Astrocyte of the spinal cord (primary cell): ENCODE results near the gene NOLC1.

ENCODE experiments used
- DNase-seq: peaks from one replicate; pipeline ENCODE4 v3.0.0; 2011; ENCODE audit warnings: low read depth, low spot score
- H3K4me3 ChIP-seq: 2 replicates; pipeline ENCODE4 v1.5.1; 2011; ENCODE audit warnings: low read depth, mild to moderate bottlenecking, low read length, moderate library complexity
- in situ Hi-C: cut with HindIII; loops from 2 replicates; pipeline ENCODE4 v1.10.0; 2017; ENCODE audit warnings: low sequenced_read_pairs
- TF ChIP-seq, protein P1 (sequence below): IDR thresholded peaks from 2 replicates; pipeline ENCODE4 v1.5.1; 2012; ENCODE audit warnings: low read depth, mild to moderate bottlenecking, low read length, inconsistent platforms

Gene NOLC1

DNA sequence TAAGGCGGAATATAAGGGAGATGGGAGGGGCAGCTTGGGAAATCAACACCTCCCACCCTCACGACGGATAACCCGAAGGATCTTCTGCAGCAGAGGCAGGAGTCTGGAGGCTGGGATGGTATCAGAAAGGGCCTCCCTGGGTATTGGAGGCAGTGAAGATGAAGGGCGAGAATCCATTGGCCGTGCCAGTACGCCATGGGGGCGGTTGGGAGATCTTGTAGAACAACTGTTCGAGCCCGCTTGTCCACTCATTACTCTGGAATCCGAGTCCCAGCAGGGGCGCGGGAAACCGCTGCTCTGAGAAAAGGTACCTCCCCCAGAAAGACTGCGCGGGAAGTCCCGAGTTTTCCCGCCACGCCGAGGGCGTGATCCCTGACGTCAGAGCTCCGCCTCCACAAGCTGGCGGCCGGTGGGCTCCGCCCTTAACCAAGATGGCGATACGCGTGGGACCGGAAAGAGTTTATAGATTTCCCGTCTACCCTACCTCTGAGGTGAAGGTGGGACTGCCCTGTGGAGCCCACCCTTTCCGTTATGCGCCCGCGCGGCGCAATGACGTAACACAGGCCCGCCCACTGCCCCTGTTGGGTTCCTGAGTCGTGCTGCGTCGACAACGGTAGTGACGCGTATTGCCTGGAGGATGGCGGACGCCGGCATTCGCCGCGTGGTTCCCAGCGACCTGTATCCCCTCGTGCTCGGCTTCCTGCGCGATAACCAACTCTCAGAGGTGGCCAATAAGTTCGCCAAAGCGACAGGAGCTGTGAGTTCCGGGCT, at the start of gene NOLC1:
NOLC1 (plus strand) TSS at position 616 of the 771 bp plus-strand sequence; CDS start at position 638, 22 bp downstream.
- in situ Hi-C loops = no loop called here
- peak; percentile 100 for DNase-seq
- peak within 1 kb of the TSS; percentile 99 for H3K4me3 ChIP-seq
- TF ChIP-seq, protein P1, sequence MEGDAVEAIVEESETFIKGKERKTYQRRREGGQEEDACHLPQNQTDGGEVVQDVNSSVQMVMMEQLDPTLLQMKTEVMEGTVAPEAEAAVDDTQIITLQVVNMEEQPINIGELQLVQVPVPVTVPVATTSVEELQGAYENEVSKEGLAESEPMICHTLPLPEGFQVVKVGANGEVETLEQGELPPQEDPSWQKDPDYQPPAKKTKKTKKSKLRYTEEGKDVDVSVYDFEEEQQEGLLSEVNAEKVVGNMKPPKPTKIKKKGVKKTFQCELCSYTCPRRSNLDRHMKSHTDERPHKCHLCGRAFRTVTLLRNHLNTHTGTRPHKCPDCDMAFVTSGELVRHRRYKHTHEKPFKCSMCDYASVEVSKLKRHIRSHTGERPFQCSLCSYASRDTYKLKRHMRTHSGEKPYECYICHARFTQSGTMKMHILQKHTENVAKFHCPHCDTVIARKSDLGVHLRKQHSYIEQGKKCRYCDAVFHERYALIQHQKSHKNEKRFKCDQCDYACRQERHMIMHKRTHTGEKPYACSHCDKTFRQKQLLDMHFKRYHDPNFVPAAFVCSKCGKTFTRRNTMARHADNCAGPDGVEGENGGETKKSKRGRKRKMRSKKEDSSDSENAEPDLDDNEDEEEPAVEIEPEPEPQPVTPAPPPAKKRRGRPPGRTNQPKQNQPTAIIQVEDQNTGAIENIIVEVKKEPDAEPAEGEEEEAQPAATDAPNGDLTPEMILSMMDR = no peak

DNA sequence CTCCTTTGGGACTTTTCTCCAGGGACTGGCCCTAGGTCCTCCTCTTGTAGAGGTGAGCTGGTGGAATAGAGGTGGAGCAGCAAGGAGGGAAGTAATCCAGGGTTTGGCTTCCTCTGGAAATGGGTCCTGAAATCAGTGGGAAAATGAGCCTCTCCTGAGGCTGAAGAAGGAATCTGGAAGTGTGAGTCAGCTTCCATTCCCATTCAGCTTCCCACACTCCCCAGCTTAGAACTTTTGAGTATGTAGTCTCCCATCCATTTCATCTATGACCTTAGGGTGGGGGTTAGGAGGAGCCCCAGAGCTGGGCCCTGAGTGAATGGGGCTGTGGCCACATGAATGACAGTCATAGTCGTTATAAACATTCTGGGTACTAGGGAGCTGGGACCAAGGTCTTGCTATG, 49.8 kb upstream of the NOLC1 start:
- in situ Hi-C loops = no loop called here
- no peak for DNase-seq
- TF ChIP-seq, protein P1 = no peak
- H3K4me3 ChIP-seq = no peak overlapping the region

DNA sequence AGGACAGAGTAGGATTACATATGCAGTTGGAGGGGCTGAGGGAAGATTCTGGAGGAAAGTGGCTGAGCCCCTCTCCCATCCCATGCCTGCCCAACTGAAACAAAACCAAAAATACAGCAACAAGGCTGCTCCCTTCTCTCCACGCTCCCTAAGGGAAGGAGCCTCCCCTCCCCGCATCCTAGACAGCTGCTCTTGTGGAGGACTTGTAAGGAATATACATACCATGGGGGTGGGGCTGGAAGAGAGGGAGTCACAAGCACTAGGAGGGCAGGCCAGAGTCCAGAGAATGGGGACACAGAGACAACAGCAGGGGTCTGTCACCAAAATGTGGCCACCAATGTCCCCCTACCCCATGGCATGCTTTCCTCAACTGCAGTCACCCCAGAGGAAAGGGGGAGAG, 45.2 kb upstream of the NOLC1 start:
- DNase-seq = no peak
- H3K4me3 ChIP-seq = no peak overlapping the region
- TF ChIP-seq, protein P1 = no peak
- in situ Hi-C loops = no loop called here

DNA sequence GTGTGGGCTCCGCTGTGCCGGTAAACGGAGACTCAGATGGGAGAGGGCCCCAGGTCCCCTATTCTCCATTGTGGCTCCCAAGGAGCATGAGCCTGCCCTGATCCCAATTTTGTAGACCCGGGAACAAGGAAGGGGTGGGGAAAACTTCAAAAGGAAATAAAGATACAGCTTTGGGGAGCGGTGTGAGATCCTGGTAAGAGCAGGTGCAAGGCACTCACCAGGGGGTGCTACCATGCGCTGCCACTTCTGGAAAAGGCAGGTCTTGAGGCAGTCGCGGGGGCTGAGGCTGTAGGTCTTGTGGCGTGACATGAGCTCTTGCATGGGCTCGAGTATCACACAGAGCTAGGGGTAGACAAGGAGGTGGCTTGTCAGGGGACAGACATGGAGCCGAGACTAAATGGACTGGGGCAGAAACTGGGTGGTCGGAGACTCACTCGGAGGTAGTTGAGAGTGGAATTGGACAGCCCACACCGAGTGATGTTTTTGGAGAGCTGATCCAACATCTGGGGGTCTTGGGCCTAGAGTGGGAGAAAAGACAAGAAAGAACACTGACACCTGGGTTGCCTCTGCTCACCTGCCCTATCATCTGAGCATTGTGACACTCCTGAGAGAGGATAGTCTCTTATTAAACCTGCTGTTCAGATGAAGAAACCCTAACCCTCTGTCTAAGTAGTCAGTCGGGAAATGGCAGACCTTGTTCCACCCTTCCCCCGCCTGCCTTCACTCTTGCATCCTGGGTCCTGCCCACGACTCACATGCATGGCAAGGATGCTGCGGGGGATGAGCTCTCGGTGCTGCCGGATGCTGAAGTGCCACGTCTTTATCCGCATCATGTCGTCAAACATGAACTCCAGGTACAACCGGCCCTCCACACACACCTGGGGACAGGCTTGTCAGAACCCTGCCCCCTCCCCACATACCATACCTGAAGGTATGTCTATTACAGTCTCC, 42.7 kb upstream of the NOLC1 start:
- no peak for DNase-seq
- no peak overlapping the region for H3K4me3 ChIP-seq
- TF ChIP-seq, protein P1 = no peak
- in situ Hi-C loops = no loop called here

DNA sequence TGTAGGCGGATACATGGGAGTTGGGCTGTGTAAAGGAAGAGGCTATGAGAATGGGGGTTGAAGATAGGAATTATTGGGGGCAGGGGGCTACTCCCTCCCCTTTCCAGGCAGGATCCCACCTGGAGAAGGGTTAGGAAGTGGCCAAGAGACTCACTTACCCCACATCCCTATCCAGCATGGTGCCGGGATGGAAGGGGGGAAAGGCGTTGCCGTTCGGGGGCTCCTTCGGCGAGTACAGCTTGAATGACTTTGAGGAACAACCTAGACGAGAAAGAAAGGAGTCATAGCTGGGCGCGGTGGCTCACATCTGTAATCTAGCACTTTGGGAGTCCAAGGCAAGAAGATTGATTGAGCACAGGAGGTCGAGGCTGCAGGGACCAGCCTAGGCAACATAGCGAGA, 40.9 kb upstream of the NOLC1 start:
- TF ChIP-seq, protein P1 = no peak
- in situ Hi-C loops = no loop called here
- DNase-seq = no peak
- H3K4me3 ChIP-seq = no peak overlapping the region

DNA sequence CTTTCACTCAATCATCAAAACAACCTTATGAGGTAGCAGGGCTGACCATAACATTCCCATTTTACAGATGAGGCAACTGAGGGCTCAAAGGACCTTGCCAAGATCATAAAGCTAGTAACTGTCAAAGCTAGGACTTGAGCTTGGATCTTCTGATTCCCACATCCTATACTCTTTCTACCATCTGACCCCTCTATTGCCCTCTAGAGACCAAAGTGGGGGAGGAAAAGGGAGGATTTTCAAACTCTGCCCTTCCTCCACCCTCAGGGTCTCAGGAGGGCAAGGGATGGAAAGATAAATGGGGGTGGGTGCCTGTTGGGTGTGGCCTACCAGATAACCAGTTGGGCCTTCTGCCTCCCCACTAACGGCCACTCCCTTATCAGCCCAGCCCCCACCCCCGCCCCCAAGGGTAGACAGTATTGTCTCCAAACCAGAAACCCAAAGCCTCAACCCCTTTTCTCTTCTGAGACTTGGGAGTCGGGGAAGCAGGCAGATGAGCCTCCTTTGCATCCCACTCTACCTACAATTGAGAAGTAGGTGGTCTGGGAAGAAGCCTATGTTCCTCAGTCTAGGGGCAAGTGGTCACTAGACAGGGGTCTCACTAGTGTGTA, 39.9 kb upstream of the NOLC1 start:
- TF ChIP-seq, protein P1 = peak; percentile 21
- H3K4me3 ChIP-seq = no peak overlapping the region
- in situ Hi-C loops = no loop called here
- DNase-seq = no peak
